HG03439 (cell line): Measurements from ENCODE around the gene UBE3C.

Experiments
- ATAC-seq: cut with Tn5 transposase; IDR thresholded peaks from one replicate; pipeline ENCODE4 v1.9.1; 2021; ENCODE audit warnings: mild to moderate bottlenecking, moderate library complexity; ENCODE audit not compliant: unreplicated experiment

The UBE3C gene

GRCh38 chr7:157282141-157282801 is 143.5 kb downstream of the UBE3C start:
- ATAC-seq = no peak

GRCh38 chr7:157284229-157285014 is 145.7 kb downstream of the UBE3C start:
- no peak for ATAC-seq

GRCh38 chr7:157291404-157292080 is 152.8 kb downstream of the UBE3C start:
- ATAC-seq = no peak

- ATAC-seq = no peak
Measured at GRCh38 chr7:157292258-157292657, 153.5 kb downstream of the UBE3C start.

- no peak for ATAC-seq
Measured at GRCh38 chr7:157292770-157293412, 154.2 kb downstream of the UBE3C start.

GRCh38 chr7:157293413-157293788 is 154.7 kb downstream of the UBE3C start:
- no peak for ATAC-seq

GRCh38 chr7:157294773-157295172 is 156.0 kb downstream of the UBE3C start:
- ATAC-seq = no peak

- ATAC-seq = no peak
Measured at GRCh38 chr7:157295338-157295737, 156.6 kb downstream of the UBE3C start.

GRCh38 chr7:157297185-157297584 is 158.5 kb downstream of the UBE3C start:
- no peak for ATAC-seq

- ATAC-seq = no peak
Measured at GRCh38 chr7:157299317-157299612, 160.5 kb downstream of the UBE3C start.

- ATAC-seq = no peak
Measured at GRCh38 chr7:157299613-157300368, 161.1 kb downstream of the UBE3C start.

GRCh38 chr7:157300369-157300825 is 161.7 kb downstream of the UBE3C start:
- no peak for ATAC-seq

GRCh38 chr7:157301610-157302120 is 162.9 kb downstream of the UBE3C start:
- no peak for ATAC-seq

GRCh38 chr7:157306846-157307838 is 168.4 kb downstream of the UBE3C start:
- ATAC-seq = no peak

- no peak for ATAC-seq
Measured at GRCh38 chr7:157309988-157310668, 171.4 kb downstream of the UBE3C start.

GRCh38 chr7:157310676-157311185 is 172.0 kb downstream of the UBE3C start:
- ATAC-seq = no peak

- ATAC-seq = no peak
Measured at GRCh38 chr7:157312941-157313340, 174.2 kb downstream of the UBE3C start.

GRCh38 chr7:157313645-157314044 is 174.9 kb downstream of the UBE3C start:
- ATAC-seq = no peak
